GM12873 (cell line): Measurements from ENCODE around the gene XYLT2.

ENCODE experiments used
- TF ChIP-seq, protein P1 (sequence below): IDR thresholded peaks from 2 replicates; pipeline ENCODE4 v1.5.1; 2012; ENCODE audit warnings: low read depth, mild to moderate bottlenecking, moderate library complexity, low read length, control low read depth; ENCODE audit not compliant: insufficient read depth; ENCODE audit errors: missing control alignments

XYLT2 gene

DNA sequence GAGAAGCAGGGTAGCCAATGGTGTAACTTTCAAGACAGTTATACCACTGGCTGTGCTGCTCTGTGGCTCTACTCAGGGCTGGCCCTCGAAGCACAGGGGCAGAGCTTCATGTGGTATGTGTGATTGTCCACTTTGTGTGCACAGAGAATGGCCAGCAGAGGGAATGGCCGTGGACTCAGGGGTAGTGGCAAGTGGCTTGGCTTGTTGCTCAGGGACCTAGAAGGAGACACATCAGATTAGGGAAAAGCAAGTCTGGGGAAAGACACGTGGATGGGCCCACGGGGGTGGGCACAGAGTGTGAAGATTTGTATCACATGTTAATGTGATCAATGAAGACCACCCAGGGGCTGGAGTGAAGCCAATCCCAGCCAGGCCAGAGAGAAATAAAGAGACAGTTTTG lies 20.0 kb upstream of the XYLT2 start:
- TF ChIP-seq, protein P1, sequence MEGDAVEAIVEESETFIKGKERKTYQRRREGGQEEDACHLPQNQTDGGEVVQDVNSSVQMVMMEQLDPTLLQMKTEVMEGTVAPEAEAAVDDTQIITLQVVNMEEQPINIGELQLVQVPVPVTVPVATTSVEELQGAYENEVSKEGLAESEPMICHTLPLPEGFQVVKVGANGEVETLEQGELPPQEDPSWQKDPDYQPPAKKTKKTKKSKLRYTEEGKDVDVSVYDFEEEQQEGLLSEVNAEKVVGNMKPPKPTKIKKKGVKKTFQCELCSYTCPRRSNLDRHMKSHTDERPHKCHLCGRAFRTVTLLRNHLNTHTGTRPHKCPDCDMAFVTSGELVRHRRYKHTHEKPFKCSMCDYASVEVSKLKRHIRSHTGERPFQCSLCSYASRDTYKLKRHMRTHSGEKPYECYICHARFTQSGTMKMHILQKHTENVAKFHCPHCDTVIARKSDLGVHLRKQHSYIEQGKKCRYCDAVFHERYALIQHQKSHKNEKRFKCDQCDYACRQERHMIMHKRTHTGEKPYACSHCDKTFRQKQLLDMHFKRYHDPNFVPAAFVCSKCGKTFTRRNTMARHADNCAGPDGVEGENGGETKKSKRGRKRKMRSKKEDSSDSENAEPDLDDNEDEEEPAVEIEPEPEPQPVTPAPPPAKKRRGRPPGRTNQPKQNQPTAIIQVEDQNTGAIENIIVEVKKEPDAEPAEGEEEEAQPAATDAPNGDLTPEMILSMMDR = no peak

DNA sequence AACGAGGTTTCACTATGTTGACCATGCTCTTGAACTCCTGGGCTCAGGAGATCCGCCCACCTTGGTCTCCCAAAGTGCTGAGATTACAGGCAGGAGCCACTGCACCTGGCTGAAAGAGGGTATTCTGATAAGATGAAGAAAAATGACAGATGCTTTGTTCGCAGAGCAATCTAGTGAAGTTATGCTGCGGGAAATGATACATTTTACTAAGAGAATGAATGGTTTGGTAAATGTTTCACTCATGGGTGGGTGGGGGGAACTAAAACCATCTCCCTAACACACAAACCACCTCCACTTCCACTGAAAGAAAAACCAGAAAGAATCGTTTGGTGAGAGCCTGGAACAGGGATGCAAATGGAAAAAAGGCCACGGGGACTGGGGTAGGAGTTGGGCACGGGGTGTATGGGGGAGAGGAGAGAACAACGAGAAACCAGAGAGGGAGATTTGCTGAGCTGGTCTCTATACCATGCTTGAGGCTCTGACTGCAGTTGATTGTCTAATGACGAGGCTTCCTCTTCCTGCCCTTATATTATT lies 19.0 kb upstream of the XYLT2 start:
- TF ChIP-seq, protein P1 = no peak

DNA sequence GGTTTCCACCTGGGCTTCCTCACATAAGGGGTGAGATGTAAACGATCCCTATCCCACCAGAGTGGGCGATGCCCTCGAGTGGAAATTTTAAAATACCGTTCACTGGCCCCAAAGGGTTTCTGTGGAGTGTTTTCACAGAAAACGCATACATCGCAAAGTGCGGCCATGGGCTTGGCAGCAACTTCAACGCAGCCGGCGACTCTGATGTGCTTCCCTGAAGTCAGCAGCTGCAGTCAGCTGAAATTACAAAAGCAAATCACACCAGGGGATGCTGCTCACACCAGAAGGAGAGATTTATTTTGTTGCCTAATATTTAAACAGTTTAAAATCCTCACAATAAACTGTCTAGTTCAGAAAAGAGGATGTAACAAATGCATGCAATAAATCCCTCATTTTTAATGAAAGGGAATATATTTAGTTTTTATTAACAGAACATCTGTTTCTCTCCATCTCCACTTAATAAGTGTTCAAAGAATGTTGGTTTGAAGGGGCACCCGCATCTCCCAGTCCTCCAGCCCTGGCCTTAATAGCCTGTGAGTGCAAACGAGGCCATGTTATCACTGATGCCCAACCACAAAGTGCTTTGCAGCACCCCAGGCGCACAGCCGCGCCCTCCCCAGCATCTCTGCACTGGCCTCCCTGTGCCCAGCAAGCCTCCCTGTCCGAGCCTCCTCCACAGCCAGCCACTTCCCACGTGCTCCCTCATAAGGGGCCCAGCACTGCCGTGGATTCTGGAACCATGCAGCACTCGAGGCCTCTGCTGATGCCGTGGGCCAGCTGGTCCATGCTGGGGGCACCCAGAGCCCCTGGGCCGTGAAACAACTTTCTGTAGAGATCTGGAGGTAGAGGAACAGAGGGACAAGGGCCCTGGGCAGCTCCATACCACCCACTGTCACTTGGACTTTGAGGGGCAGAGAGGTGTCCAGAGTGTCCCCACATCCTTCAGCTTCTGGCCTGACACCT lies 17.3 kb upstream of the XYLT2 start:
- TF ChIP-seq, protein P1 = no peak

DNA sequence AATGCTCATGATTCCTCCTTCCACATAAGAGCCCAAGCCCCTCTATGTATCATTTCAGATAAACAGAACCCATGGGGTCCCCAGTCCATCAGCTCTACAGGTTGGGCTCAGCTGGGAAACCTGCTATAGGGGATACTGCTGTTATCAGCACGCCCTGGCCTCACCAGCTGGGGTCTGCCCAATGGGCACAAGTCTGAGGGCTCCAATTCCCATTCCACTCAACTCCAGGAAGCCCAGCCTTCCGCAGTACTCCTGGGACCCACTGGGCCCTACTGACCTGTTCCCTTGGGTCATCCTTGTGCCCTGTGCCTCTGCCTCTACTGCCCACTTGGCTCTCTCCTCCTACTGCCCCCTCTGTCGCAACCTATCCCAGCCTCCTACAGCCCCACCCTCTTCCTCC lies 16.2 kb upstream of the XYLT2 start:
- TF ChIP-seq, protein P1 = no peak

DNA sequence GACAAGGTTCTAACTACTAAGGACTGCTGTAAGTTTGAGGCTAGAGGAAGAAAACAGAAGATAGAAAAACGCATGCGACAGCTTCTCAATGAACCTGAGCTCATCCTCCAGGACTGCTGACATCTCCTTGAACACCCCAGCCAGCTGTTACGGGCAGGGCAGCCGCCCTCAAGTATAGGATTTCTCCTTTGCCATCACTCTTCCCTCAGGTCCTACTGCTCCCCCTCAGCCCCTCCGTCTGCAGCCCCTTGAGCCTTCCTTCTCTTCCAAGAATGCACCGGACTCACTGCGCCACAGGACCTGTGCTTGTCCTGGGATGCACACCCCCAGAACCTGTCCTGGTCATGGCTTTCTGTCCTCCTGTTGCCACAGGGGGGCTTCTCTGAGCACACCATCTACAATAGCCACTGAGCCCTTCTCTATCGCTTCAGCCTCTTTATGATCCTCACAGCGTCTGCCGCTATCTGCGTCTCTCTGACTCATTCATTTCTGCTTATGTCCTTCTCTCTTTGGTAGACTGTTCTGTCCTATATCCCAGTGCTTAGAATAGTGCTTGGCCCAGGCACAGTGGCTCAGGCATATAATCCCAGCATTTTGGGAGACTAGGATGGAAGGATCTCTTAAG lies 15.7 kb upstream of the XYLT2 start:
- TF ChIP-seq, protein P1 = no peak

DNA sequence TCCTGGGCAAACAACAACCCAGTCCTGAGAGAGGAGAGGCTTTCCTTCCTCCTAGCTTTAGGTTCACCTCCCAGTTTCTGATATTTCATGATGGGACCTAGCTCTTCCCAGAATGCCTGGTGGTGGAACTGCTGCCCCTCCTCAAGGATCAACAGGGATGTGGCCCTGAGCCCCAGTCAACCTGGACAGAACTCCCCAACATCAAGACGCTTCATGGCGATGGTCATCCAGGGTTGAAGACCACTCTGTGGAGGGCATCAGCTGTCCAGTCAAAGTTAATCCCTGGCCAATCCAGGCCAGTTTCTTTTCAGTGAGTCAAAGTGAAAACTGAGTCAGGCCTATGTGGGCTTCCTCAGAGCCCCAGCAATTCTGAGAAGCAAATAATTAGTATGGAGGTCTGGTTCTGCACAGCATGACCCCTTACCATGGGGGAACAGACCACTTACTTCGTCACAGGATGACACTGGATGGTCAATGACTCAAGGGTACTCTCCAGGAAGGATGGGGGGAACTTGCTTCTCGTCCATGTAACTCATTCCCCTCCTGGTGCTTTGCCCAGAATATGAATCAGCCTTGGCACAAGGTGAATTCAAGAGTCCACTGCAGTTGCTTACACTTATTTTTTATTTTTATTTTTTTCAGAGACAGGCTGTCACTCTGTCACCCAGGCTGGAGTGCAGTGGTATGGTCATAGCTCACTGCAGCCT lies 14.7 kb upstream of the XYLT2 start:
- TF ChIP-seq, protein P1 = no peak
